Activated CD4-positive, alpha-beta T cell treated with anti-CD3 and anti-CD28 coated beads, Interleukin-2, Interleukin-4, amounts not matched to agents 100 ng/mL and 50 ng/mL, durations not matched to agents 16 hours and 8 hours (primary cell): ENCODE data around the gene EPN2.
"Not testable (repeated sequence)": the region's sequence is repeated elsewhere in the genome, so short reads cannot be mapped to it uniquely, and the experiment has no call there.

Experiments
- DNase-seq: peaks from one replicate; pipeline ENCODE4 v3.0.0-alpha.2; 2020; ENCODE audit warnings: low spot score

Gene EPN2

GRCh38 chr17:19345486-19346350 is 108.6 kb downstream of the EPN2 start:
- no peak for DNase-seq

DNA sequence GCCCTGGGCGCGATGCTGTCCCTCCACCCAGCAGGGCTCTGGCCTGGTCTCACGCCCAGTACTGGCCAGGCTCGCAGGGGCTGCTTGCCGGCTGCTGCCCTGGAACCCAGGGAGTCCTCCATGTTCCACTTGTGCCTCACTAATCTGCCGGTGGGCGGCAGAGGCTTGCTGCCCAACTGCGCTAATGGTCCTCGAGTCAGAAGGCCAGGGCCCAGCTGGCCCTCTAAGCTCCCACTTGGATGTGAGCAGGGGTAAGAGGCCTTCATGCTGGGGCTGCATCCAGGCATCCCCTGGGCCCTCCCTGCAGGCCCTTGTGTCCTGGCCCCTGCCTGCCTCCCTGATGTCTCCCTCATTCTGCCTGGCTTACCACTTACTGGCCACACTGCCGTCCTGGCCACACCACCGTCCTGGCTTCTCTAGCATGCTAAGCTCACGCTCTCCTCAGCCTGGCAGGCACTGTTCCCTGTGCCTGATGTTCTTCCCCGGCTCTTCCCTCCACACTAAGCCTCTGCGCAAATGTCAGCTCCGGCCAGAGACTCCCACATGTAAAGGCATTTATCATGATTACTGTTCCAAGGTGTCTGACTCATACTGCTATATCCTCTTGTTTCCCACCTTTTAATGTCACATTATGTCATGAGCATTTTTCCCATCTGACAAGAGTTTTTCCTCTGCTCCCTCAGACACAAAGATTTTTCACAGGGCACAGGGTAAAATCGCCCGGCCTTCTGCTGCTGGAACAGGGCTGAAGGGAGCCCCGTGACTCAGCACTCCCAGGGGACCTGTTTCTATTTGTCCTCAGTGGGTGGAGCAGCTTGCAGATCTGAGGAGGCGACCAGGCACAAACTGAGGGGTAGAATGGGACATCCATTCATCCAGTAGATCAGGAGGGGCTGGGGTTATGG is 109.4 kb downstream of the EPN2 start:
- no peak for DNase-seq

- DNase-seq, result no peak
Measured at GRCh38 chr17:19347323-19348080, 110.3 kb downstream of the EPN2 start.

DNA sequence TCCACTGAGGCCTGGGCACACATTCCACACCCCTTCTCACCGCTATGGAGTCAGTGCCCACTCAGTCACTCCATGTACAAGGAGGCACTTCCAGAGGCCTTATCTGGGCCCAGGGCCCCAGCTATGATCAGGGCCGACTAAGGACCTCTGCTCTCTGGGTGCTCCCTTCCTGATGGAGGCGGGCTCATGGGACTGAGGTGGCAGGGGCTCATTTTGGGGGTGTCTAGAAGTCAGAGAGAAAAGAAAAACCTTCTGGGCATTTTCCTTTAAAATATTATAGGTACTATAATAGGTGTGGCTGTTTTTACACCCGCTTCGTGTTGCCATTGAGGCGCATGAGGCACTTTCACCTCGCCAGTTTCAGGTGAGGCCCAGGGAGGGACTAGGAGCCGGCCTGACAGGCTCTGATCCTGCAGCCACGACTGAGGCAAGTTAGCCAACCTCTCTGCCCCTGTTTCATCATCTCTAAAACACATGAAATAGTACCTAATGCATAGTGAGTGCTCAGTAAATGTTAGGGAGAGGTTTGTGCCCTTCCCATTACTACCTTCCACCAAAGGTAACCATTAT is 111.0 kb downstream of the EPN2 start:
- no peak for DNase-seq

DNA sequence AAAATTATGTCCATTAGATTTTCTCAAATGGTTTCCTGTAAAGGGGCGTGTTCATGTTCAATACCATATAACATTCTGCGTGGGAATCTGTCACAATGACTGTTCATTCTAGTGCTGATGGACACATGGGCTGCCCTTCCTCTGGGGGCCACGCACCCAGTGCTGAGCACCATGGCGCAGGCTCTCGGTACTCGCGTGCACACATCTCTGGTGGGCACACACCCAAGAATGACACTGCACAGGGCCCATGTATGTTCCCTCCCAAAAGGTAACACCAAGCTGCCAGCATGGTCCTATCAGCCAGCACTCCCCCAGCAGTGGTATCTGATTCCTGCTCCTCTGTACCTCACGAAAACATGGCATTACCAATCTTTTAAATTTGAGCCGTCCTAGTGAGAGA is 111.6 kb downstream of the EPN2 start:
- DNase-seq, result no peak

DNA sequence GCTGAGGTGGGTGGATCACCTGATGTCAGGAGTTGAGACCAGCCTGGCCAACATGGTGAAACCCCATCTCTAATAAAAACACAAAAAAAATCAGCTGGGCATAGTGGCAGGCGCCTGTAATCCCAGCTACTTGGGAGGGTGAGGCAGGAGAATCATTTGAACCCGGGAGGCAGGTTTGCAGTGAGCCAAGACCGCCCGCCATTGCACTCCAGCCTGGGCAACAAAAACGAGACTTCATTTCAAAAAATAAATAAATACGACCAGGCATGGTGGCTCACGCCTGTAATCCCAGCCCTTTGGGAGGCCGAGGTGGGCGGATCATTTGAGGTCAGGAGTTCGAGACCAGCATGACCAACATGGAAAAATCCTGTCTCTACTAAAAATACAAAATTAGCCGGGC is 116.2 kb downstream of the EPN2 start:
- not testable (repeated sequence) for DNase-seq

GRCh38 chr17:19354748-19355147 is 117.6 kb downstream of the EPN2 start:
- no peak for DNase-seq

GRCh38 chr17:19357351-19357750 is 120.2 kb downstream of the EPN2 start:
- no peak for DNase-seq

DNA sequence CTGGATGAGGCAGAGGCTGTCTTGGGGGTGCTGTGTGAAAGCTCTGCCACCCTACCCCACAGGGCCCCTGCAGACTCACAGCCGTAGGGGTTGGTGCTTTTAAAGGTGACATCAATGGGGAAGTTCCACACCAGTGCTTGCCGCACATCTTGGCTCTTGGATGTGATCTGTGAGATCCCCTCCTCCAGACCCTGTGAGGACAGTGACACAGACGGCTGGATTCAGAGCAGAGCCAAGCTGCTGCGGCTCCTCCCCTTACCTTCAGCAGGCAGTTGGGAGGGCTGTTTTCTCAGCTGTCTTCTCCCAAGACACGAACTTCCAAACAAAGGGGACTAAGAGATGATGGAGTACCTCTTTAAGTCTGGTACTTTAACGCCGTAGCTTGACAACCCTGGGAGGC is 120.6 kb downstream of the EPN2 start:
- no peak for DNase-seq

GRCh38 chr17:19359151-19359550 is 122.0 kb downstream of the EPN2 start:
- DNase-seq, result no peak

DNA sequence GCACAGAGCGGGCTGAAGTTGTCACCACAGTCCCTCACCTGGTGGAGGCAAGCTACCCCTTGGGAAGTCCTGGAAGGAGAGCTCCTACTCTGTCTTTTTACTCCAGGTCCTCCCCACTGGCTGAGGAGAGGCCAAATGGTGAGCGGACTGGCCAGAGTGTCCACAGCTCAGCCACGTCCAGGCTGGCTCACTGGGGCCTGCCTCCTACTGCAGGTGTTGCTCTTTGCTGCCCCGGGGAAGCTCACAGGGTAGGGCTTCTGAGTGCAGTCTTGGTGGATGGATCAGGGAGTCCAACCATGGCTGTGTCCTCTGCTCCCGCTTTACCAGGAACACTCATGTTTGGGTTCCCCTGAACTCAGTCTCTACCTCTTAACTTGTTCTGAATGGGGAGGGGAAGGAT is 122.7 kb downstream of the EPN2 start:
- DNase-seq, result no peak

DNA sequence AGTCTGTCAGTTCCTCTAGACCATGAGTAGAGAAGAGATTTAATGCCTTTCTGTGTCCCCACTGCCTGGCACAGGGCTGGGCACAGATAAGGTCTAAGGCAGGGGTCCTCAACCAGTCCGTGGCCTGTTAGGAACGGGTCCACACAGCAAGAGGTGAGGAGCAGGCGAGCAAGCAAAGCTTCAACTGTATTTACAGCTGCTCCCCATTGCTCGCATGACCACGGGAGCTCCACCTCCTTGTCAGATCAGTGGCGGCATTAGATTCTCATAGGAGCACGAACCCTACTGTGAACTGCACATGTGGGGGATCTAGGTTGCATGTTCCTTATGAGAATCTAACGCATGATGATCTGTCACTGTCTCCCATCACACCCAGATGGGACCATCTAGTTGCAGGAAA is 123.6 kb downstream of the EPN2 start:
- DNase-seq, result no peak

- no peak for DNase-seq
Measured at GRCh38 chr17:19361326-19361725, 124.2 kb downstream of the EPN2 start.

DNA sequence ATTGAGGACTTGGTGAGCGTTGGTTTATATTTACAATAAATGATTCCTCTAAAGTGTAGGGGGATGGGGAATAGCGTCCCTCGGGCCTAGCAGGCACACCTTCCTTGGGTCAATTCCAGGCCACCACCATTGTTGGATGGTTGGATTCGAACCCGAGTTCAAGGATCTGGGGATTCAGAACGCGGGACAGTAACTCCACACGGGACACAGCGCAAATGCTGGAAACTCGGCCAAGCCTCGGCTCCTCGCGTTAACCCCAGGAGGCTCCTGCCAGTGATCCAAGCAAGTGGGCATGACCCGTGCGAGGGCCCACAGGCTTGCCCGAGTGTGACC is 124.7 kb downstream of the EPN2 start:
- no peak for DNase-seq

DNA sequence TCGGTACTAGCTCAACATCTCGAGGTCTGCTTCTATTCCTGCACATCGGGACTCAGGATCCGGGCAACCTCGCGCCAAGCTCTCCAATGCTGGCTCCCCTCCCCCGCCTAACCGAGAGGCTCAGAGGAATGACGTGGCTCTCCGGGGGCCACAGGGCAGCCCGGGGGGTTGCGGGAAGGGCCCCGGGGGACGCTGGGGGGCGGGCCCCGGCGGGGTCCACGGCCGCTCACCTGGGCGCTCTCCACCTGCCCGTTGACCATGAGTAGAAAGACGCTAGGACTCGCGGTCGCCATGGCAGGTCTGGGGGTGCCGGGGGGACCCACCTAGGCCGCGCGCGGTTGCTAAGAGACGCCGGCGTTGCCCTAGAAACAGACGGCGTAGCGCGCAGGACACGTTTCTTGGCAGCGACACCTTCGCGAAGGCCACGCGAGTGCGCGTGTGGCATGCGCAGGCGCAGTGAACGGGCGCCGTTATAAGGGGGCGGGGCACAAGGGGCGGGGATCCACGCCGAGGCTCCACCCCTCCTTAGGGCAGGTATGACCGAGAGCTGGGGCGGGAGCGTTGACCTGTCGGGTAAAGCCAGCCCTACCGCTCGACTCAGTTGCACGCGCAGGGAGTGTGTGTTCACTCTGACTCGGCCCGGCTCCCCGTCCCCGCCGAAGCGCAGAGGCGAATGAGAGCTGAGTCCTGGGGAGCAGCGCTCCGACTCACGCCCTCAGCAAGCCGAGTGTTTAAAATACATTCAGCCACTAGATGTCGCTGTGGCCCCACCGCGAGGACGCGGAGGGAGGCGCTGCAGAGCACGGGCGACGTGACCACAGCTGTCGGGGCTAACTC is 125.3 kb downstream of the EPN2 start, which contains the start of gene B9D1:
TSS of gene B9D1 (minus strand) at position 447 of the 837 bp plus-strand sequence. CDS start at position 293, 154 bp downstream.
- DNase-seq, result peak; percentile 91

- DNase-seq, result no peak
Measured at GRCh38 chr17:19363114-19363438, 125.9 kb downstream of the EPN2 start.

DNA sequence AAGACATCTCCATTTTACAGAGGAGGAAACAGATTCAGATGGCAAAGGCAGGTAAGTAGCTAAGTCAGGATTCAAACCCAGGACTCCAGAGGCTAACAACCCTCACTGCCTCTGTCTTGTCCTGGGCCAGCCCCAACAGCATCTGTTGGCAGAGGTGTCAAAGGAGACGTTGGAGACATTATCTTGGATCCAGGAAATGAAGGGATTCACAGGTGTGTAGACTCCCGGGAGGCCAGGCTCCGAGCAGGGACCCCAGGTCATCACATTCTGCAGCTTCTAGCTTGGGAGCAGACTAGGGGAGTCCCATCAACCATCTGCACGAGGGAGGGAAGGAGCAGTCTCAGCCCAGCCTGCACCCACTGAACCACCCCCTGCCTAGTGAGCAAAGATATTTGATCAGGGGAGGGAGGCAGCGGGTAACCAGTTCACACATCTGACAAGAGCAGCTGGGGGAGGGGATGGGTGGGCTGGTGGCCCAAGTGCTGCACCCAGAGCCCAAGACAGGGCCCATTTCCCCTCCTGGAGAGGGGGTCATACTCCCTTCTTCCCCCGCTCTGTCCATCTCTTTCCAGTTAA is 126.4 kb downstream of the EPN2 start:
- DNase-seq, result no peak

GRCh38 chr17:19364699-19365498 is 127.7 kb downstream of the EPN2 start:
- no peak for DNase-seq

GRCh38 chr17:19365499-19365817 is 128.3 kb downstream of the EPN2 start:
- DNase-seq, result no peak
